ENCODE measurements around the gene AAGAB. TPM values are rescaled to one million over a fixed set of nuclear protein-coding genes. Genes with fewer than 3 reads are reported as not detected.

AAGAB gene
- total RNA-seq, 1 donor from 2014 or later = 48.2 TPM

GRCh38 chr15:67164401-67164791, 90.1 kb downstream of the AAGAB start:
- no peak for DNase-seq (ENCODE audit: low read depth)
- Histone ChIP-seq H3K4me3 (ENCODE audit: low read depth, low read length) (no peak overlapping the region), H3K36me3 (ENCODE audit: control insufficient read depth, insufficient read depth, low read length) (no peaks in the 10 kb centered on the region), H3K27me3 (ENCODE audit: control insufficient read depth, insufficient read depth, low read length) (no peaks in the 10 kb centered on the region)
- no peak for TF ChIP-seq CTCF (IDR thresholded peaks at IDR 0.05; ENCODE audit: insufficient read depth, low read length, poor library complexity, severe bottlenecking)

GRCh38 chr15:67163180-67163579, 91.3 kb downstream of the AAGAB start:
- no peaks in the 10 kb centered on the region for H3K36me3 ChIP-seq (ENCODE audit: control insufficient read depth, insufficient read depth, low read length)
- no peak for TF ChIP-seq CTCF (IDR thresholded peaks at IDR 0.05; ENCODE audit: insufficient read depth, low read length, poor library complexity, severe bottlenecking)
- no peak overlapping the region for H3K4me3 ChIP-seq (ENCODE audit: low read depth, low read length)
- H3K27me3 ChIP-seq (ENCODE audit: control insufficient read depth, insufficient read depth, low read length) = no peaks in the 10 kb centered on the region
- no peak for DNase-seq (ENCODE audit: low read depth)

GRCh38 chr15:67161881-67162280, 92.6 kb downstream of the AAGAB start:
- H3K4me3 ChIP-seq (ENCODE audit: low read depth, low read length) = no peak overlapping the region
- no peaks in the 10 kb centered on the region for H3K27me3 ChIP-seq (ENCODE audit: control insufficient read depth, insufficient read depth, low read length)
- DNase-seq (ENCODE audit: low read depth) = no peak
- no peaks in the 10 kb centered on the region for H3K36me3 ChIP-seq (ENCODE audit: control insufficient read depth, insufficient read depth, low read length)
- no peak for TF ChIP-seq CTCF (IDR thresholded peaks at IDR 0.05; ENCODE audit: insufficient read depth, low read length, poor library complexity, severe bottlenecking)

- no peaks in the 10 kb centered on the region for H3K27me3 ChIP-seq (ENCODE audit: control insufficient read depth, insufficient read depth, low read length)
Measured at GRCh38 chr15:67161412-67161811, 93.0 kb downstream of the AAGAB start.

GRCh38 chr15:67158367-67158766, 96.1 kb downstream of the AAGAB start:
- Histone ChIP-seq H3K36me3 (ENCODE audit: control insufficient read depth, insufficient read depth, low read length) (no peaks in the 10 kb centered on the region), H3K27me3 (ENCODE audit: control insufficient read depth, insufficient read depth, low read length) (no peaks in the 10 kb centered on the region), H3K4me3 (ENCODE audit: low read depth, low read length) (no peak overlapping the region)
- no peak for DNase-seq (ENCODE audit: low read depth)
- TF ChIP-seq CTCF (IDR thresholded peaks at IDR 0.05; ENCODE audit: insufficient read depth, low read length, poor library complexity, severe bottlenecking) = no peak

More at GRCh38 chr15:67161412-67161811, 93.0 kb downstream of the AAGAB start:
- H3K36me3 ChIP-seq (ENCODE audit: control insufficient read depth, insufficient read depth, low read length) = no peaks in the 10 kb centered on the region
- DNase-seq (ENCODE audit: low read depth) = no peak
- TF ChIP-seq CTCF (IDR thresholded peaks at IDR 0.05; ENCODE audit: insufficient read depth, low read length, poor library complexity, severe bottlenecking) = no peak
- H3K4me3 ChIP-seq (ENCODE audit: low read depth, low read length) = no peak overlapping the region

GRCh38 chr15:67157521-67158252, 96.8 kb downstream of the AAGAB start:
- H3K4me3 ChIP-seq (ENCODE audit: low read depth, low read length) = no peak overlapping the region
- H3K27me3 ChIP-seq (ENCODE audit: control insufficient read depth, insufficient read depth, low read length) = no peaks in the 10 kb centered on the region
- no peak for TF ChIP-seq CTCF (IDR thresholded peaks at IDR 0.05; ENCODE audit: insufficient read depth, low read length, poor library complexity, severe bottlenecking)
- DNase-seq (ENCODE audit: low read depth) = no peak
- no peaks in the 10 kb centered on the region for H3K36me3 ChIP-seq (ENCODE audit: control insufficient read depth, insufficient read depth, low read length)

All from kidney epithelial cell (primary cell).